GM10266 (cell line): ENCODE results near the gene TMEM231.

Source experiments
- DNase-seq: peaks from one replicate; pipeline ENCODE4 v3.0.0; 2012; ENCODE audit errors: extremely low spot score
- TF ChIP-seq, protein P1 (sequence below): IDR thresholded peaks from 2 replicates; pipeline ENCODE4 v1.5.1; 2012; ENCODE audit warnings: mild to moderate bottlenecking, low read depth; ENCODE audit not compliant: control insufficient read depth, insufficient read depth; ENCODE audit errors: missing control alignments

Gene TMEM231

DNA sequence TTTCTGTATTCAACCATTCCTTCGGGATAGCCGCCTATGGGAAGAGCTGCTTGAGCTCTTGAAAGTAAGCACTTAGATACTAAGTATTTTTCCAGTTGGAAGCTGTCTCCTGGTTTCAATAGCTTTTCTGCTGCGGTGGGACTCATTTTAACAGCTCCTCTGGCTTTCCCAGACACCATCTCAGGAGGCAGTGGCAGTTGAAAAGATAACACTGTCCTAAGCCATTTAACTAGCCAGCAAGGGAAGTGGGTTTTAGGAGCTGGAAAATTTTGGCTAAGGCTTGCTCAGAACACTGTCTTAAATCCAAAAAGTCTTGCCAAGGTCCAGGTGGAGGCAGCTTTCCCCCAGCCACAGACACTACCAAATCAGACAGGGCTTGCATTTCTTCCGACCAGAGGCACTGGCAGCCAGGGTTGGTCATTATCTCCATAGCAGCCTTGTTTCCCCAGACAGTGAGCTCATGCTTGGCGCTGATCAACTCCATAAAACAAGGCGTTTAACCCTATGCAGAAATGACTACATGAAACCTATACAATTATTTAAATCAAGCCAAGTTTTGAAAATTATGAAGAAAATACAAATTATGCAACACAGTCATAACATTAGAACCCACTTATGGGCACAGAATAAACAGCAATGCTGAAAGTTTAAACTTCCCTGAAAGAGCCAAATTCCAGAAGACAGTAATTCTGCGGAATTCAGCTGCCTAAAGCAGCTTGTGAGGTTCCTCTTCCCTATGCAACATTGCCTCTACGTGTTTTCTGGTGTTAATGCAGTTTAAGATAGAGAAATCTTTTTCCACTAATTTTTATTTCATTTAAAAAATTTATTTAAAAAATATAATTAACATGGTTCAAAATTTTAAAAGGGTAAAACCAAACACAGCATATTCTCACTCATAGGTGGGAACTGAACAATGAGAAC, 35.1 kb upstream of the TMEM231 start:
- no peak for DNase-seq
- TF ChIP-seq, protein P1, sequence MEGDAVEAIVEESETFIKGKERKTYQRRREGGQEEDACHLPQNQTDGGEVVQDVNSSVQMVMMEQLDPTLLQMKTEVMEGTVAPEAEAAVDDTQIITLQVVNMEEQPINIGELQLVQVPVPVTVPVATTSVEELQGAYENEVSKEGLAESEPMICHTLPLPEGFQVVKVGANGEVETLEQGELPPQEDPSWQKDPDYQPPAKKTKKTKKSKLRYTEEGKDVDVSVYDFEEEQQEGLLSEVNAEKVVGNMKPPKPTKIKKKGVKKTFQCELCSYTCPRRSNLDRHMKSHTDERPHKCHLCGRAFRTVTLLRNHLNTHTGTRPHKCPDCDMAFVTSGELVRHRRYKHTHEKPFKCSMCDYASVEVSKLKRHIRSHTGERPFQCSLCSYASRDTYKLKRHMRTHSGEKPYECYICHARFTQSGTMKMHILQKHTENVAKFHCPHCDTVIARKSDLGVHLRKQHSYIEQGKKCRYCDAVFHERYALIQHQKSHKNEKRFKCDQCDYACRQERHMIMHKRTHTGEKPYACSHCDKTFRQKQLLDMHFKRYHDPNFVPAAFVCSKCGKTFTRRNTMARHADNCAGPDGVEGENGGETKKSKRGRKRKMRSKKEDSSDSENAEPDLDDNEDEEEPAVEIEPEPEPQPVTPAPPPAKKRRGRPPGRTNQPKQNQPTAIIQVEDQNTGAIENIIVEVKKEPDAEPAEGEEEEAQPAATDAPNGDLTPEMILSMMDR = no peak

DNA sequence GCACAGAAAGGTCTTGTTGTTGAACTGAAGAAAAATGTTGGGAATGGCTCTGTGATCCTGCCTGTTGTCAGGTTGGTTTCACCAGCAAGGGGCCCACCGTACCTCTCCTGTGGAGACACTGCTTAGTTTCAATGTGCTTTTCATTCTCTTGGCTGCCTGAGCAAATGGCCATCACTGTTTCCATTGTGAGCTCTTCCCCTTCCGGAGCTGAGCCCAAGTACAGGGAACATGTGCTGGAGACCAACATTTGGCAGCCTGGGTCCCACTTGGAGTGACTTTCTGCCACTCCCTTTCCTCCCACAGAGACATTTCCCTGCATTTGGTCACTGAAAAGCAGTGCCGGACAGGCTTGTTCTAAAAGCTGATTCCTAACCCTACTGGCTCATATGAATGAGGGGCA, 33.3 kb upstream of the TMEM231 start:
- TF ChIP-seq, protein P1 = no peak
- no peak for DNase-seq

DNA sequence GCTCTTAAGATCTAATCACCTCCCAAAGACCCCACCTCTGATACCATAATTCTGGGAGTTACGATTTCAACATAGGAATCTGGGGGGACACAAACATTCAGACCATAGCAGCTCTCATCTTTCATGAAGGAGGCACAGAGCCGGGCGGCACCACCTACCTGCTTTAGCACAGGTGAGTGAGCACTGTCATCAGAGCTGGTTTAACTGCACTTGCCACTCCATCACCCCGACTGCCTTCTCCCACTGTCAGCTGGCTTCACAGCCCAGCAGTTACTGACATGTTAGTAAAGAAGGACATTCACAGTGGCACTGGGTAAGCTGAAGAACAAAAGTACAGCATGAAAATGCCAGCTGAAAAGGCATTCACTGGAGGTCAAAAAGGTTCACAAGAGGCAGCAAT, 32.7 kb upstream of the TMEM231 start:
- TF ChIP-seq, protein P1 = no peak
- DNase-seq = no peak

DNA sequence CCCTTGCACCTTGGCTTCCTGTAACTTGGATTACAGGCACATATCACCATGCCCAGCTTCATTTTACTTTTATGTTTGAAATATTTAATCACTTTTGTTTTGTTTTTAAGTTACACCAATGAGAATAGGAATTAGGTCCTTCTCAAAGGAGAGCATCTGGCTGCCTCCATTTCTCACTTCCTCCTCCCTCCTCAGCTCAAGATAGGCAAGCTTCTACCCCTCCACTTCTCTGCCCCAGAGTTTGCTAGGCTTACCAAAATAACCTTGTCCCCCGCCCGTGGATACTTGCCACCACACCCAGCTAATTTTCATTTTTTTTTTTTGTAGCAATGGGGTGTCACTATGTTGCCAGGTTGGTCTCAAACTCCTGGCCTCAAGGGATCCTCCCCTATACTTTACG, 28.1 kb upstream of the TMEM231 start:
- DNase-seq = no peak
- TF ChIP-seq, protein P1 = no peak

DNA sequence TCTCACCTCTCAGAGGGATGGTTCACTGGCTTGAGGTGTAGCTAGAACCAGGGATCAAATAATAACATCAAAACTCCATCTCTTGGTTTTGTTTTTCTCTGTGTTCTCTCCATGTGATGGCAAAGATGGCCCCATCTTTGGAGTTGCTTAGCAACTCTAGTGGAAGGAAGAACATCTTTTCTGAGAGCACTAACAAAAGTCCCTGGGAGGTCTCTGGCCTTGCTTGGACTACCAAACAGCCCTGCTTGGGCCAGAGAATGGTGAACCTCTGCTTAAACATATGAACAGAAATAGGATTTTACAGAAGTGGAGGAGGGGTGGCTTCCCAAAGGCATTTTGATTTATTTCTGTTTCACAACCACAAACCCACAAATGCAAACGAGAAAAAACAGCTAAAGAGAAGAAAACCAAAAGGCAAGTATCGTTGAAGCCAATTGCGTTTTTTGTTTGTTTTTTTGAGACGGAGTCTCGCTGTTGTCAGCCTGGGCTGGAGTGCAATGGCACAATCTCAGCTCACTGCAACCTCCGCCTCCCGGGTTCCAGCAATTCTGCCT, 23.3 kb upstream of the TMEM231 start:
- no peak for DNase-seq
- TF ChIP-seq, protein P1 = no peak

DNA sequence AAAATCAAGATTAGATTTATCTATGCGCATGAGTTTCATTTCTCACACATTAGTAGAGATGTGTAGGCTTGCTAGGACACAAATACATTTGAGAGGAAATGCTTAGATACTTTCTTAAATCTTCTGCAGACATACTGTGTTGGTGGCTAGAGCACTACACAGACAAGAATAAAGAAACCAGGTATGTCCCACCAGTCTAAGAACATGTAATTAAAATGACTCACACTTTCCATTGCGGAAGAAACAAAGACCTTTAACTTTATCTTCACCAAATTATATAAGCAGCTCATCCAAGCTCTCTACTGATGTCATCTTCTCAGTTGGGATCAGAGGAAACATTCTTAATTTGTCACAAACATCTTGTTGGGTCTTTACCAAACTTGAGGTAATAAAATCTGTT, 22.7 kb upstream of the TMEM231 start:
- DNase-seq = no peak
- TF ChIP-seq, protein P1 = no peak

DNA sequence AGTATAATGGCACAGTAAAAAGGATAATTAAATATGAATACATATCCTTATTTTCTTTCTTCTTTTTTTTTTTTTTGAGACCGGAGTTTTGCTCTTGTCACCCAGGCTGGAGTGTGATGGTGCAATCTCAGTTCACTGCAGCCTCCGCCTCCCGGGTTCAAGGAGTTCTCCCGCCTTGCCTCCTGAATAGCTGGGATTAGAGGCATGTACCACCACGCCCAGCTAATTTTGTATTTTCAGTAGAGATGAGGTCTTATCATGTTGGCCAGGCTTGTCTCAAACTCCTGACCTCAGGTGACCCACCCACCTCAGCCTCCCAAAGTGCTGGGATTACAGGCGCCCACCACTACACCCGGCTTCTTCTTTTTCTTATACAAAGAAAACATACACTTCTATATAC, 22.2 kb upstream of the TMEM231 start:
- TF ChIP-seq, protein P1 = no peak

More for the DNA sequence above, 22.2 kb upstream of the TMEM231 start:
- no peak for DNase-seq
